Epithelial cell of esophagus (primary cell): ENCODE measurements around the gene TMEM11.

Experiments used
- DNase-seq: peaks from one replicate; pipeline ENCODE4 v3.0.0; 2010; ENCODE audit warnings: low read depth
- H3K4me3 ChIP-seq: 2 replicates; pipeline ENCODE4 v1.5.1; 2011; ENCODE audit warnings: mild to moderate bottlenecking, low read length, control low read depth
- TF ChIP-seq, protein P1 (sequence below): IDR thresholded peaks from 2 replicates; pipeline ENCODE4 v1.5.1; 2011; ENCODE audit warnings: low read depth, mild to moderate bottlenecking, low read length, control low read depth, inconsistent platforms; ENCODE audit not compliant: insufficient read depth; ENCODE audit errors: missing control alignments

The TMEM11 gene

DNA sequence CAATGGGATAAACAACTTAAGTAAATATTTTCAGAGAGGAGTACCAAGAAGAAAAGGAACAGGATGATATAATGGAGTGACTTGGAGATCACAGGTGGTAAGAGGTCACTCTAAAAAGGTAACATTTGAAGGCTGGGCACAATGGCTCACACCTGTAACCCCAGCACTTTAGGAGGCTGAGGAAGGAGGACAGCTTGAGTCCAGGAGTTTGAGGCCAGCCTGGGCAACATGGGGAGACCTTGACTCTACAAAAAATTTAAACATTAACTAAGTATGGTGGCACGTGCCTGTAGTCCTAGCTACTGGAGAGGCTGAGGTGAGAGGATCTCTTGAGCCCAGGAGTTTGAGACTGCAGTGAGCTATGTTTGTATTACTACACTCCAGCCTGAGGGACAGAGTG, 3.4 kb upstream of the TMEM11 start:
- TF ChIP-seq, protein P1, sequence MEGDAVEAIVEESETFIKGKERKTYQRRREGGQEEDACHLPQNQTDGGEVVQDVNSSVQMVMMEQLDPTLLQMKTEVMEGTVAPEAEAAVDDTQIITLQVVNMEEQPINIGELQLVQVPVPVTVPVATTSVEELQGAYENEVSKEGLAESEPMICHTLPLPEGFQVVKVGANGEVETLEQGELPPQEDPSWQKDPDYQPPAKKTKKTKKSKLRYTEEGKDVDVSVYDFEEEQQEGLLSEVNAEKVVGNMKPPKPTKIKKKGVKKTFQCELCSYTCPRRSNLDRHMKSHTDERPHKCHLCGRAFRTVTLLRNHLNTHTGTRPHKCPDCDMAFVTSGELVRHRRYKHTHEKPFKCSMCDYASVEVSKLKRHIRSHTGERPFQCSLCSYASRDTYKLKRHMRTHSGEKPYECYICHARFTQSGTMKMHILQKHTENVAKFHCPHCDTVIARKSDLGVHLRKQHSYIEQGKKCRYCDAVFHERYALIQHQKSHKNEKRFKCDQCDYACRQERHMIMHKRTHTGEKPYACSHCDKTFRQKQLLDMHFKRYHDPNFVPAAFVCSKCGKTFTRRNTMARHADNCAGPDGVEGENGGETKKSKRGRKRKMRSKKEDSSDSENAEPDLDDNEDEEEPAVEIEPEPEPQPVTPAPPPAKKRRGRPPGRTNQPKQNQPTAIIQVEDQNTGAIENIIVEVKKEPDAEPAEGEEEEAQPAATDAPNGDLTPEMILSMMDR, result no peak
- H3K4me3 ChIP-seq, result no peak overlapping the region
- DNase-seq, result no peak

DNA sequence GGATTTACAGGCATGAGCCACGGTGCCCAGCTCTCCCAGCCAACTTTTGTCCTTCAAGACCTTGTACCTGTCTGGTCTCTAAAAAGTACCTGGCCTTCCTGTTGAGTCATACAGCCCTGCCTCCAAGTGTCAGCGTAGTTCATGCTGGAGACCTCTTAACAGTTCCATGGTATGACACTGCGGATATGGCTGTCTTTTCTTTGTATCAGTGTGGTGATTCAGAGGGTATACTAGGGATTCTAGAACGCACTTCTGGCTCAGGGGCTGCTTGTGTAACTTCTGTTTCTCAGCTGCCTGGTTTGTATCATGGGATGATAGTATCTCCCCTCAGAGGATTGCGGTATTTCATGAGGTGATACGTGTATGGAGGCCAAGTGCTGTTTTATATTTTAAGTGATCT, 2.0 kb upstream of the TMEM11 start:
- H3K4me3 ChIP-seq, result no peak overlapping the region
- DNase-seq, result peak; percentile 86
- TF ChIP-seq, protein P1, result no peak

DNA sequence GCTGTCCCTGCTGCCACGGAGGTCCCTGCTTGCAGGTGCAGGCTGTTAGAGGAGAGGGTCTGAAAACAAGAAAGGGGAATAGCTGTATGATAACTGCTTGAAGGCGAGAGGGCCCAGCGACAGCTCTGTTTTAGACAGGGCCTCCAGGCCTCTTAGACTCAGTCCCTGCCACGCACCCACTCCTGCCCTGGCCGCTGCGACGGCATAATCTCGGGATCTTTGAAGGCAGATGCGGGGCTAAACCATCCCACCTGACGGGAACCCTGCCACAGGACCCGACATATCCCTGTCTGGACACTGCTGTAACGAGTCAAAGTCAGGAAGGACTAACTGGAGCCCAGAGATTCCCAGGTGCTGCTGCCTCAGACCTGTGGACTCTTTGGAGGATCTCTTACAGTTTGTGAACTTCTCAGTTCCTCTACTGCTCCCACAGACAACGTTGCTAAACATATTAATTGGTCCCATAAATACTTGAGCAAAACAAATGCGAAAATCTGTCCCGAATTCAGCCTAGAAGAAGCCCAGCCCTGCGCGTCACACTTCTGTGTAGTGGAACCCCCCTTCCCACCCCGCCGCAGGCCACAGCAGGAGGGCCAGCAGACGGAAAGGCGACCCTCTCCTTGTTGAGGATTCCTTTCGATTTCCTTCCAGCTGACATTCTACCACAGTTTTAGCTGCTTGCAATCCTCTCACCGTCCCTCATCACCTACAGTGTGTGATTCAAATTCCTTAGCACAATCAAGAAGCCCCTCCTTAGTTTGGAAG, 998 bp upstream of the TMEM11 start:
- TF ChIP-seq, protein P1, result no peak
- peak overlapping the region; percentile 81 for H3K4me3 ChIP-seq
- peak; percentile 17 for DNase-seq

DNA sequence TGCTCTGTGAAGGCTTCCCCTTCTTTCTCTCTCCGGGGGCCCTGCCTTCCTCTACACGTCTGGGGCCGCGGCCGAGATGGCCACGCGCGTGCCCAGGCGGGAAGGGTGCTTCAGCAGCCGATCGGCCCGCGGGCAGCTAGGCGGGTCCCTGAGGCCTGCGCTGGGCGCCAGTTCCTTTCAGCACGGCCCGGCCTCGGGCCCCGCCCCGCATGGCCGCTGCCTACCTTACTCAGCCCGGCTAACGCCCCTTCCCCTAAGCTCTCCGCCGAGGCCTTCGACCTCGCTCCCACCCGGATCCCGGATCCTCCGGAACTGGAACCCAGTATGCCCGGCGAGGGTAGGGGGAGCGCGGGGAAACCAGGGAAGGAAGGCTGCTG, 335 bp downstream of the TMEM11 start:
- peak overlapping the region; percentile 81 for H3K4me3 ChIP-seq
- TF ChIP-seq, protein P1, result no peak
- DNase-seq, result peak; percentile 48

DNA sequence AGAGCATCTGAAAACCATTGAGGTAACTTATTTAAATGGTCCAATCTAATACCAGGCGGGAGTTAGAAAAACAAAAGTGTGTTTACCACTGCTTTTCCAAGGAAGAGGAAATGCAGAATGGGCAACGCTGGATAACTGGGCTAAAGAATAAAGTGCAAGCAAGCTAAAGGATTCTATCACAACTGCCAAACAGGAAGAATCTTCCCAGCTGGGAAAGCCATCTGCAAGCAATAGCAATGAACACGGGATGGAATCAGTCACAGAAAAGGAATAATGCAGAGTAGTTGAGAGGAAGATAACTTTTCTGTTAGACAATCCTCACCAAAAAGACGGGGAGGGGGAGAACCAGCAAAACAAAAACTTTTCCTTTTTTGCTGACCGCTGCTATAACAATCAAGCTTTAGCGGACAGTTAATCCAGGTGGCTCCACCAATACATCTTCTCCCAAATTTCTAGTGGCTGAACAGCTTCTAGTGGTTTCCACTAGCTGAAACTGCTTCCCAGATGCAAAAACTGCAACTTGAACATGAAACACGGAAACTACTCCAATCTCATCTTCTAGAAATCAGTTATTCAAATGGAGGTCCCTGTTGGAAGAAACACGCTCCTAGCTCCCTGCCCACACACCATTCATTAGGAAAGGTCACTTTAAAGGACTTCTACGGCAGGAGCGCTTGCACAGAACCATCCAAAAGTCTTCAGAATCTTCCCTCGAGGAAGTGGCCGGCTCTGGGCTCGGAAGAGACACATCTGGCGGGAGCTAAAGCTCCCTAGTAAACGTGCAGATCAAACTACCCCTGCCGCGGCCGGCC, 929 bp downstream of the TMEM11 start:
- H3K4me3 ChIP-seq, result peak overlapping the region; percentile 81
- no peak for DNase-seq
- TF ChIP-seq, protein P1, result no peak

DNA sequence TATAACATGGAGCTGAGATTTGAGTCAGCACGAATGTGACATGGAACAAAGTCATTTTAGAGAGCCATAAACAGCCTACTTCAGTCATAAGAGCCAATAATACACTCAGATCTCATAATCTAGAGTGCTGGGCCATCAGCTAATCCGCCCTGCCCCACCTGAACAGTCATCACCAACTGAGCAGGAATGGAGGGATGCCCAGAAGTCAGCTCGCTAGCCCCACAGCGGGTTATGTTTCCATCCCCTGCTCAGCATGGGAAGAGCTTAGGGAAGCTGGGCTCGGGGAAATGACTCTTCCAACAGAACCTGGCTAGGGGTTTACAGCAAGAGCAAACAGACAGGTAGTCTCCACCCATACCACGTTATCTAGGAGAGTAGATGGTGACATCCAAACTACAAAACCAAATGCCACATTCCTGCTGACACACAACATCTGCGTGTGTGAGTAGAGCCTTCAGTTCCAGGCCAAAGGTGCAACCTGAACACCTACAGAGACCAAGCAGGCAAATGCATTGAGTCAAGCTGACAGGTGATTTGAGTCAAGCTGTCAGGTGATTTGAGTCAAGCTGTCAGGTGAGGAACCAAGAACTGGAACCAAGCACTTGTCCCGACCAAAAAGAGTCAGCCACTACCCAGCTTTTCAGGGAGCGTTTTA, 2.0 kb downstream of the TMEM11 start:
- TF ChIP-seq, protein P1, result no peak
- DNase-seq, result peak; percentile 62
- no peak overlapping the region for H3K4me3 ChIP-seq
